ENCODE measurements around the gene ZNF521.

The ZNF521 gene

GRCh38 chr18:25125680-25126079, 226.3 kb downstream of the ZNF521 start:
- no peak for DNase-seq (ENCODE audit: low read depth)

GRCh38 chr18:25123438-25124232, 228.3 kb downstream of the ZNF521 start:
- no peak for DNase-seq (ENCODE audit: low read depth)

- no peak for DNase-seq (ENCODE audit: low read depth)
These were observed 230.5 kb downstream of the ZNF521 start for GRCh38 chr18:25121442-25121841.

GRCh38 chr18:25113566-25113965, 238.4 kb downstream of the ZNF521 start:
- no peak for DNase-seq (ENCODE audit: low read depth)

GRCh38 chr18:25112821-25113434, 239.0 kb downstream of the ZNF521 start:
- DNase-seq (ENCODE audit: low read depth) = no peak

GRCh38 chr18:25111377-25112288, 240.3 kb downstream of the ZNF521 start:
- no peak for DNase-seq (ENCODE audit: low read depth)

GRCh38 chr18:25109484-25109883, 242.5 kb downstream of the ZNF521 start:
- DNase-seq (ENCODE audit: low read depth) = peak; percentile 14

- no peak for DNase-seq (ENCODE audit: low read depth)
These were observed 248.4 kb downstream of the ZNF521 start for GRCh38 chr18:25103468-25104155.

GRCh38 chr18:25102662-25103061, 249.3 kb downstream of the ZNF521 start:
- DNase-seq (ENCODE audit: low read depth) = no peak

GRCh38 chr18:25100418-25100817, 251.5 kb downstream of the ZNF521 start:
- DNase-seq (ENCODE audit: low read depth) = no peak

- DNase-seq (ENCODE audit: low read depth) = no peak
These were observed 252.1 kb downstream of the ZNF521 start for GRCh38 chr18:25099895-25100294.

- DNase-seq (ENCODE audit: low read depth) = no peak
These were observed 254.4 kb downstream of the ZNF521 start for GRCh38 chr18:25097569-25098056.

- no peak for DNase-seq (ENCODE audit: low read depth)
These were observed 254.9 kb downstream of the ZNF521 start for GRCh38 chr18:25097057-25097456.

- DNase-seq (ENCODE audit: low read depth) = no peak
These were observed 258.8 kb downstream of the ZNF521 start for GRCh38 chr18:25093141-25093540.

- DNase-seq (ENCODE audit: low read depth) = no peak
These were observed 262.5 kb downstream of the ZNF521 start for GRCh38 chr18:25089470-25089869.

- no peak for DNase-seq (ENCODE audit: low read depth)
These were observed 265.1 kb downstream of the ZNF521 start for GRCh38 chr18:25086876-25087275.

- no peak for DNase-seq (ENCODE audit: low read depth)
These were observed 271.0 kb downstream of the ZNF521 start for GRCh38 chr18:25081001-25081400.

GRCh38 chr18:25080211-25080610, 271.8 kb downstream of the ZNF521 start:
- DNase-seq (ENCODE audit: low read depth) = no peak

GRCh38 chr18:25077944-25078723, 273.8 kb downstream of the ZNF521 start:
- no peak for DNase-seq (ENCODE audit: low read depth)

- no peak for DNase-seq (ENCODE audit: low read depth)
These were observed 274.7 kb downstream of the ZNF521 start for GRCh38 chr18:25077038-25077943.
